Prostate gland (tissue), 2 donors: ENCODE measurements around the gene ATG2A. TPM values are rescaled to one million over a fixed set of nuclear protein-coding genes. Genes with fewer than 3 reads are reported as not detected.

Experiments
- DNase-seq: peaks from one replicate; pipeline ENCODE4 v3.0.0-alpha.2; 2019; ENCODE audit warnings: low spot score
- H3K27ac ChIP-seq, 2 donors: fragments of 200-600 bp; sonication (generic); 2 replicates each; pipeline ENCODE4 v1.5.1; 2017 to 2019
- H3K27me3 ChIP-seq: fragments of 200-600 bp; sonication (generic); replicated peaks from 2 replicates; pipeline ENCODE4 v1.5.1; 2019; ENCODE audit not compliant: insufficient read depth
- H3K36me3 ChIP-seq, 2 donors: fragments of 200-600 bp; sonication (generic); 1 replicate in 1 of 2; 2 replicates in 1 of 2; pipeline versions ENCODE4 v1.5.1 to v1.8.1; 2017 to 2019
- H3K4me1 ChIP-seq: fragments of 200-600 bp; sonication (generic); replicated peaks from 2 replicates; pipeline ENCODE4 v1.5.1; 2019
- H3K4me3 ChIP-seq, 2 donors: fragments of 200-600 bp; sonication (generic); 2 replicates each; pipeline ENCODE4 v1.5.1; 2017 to 2019
- H3K9me3 ChIP-seq: fragments of 200-600 bp; sonication (generic); 2 replicates; pipeline ENCODE4 v1.5.1; 2017
- POLR2A ChIP-seq: fragments of 450-650 bp; IDR thresholded peaks from one replicate; pipeline ENCODE4 v1.6.1; 2016; ENCODE audit warnings: antibody characterized with exemption, mild to moderate bottlenecking
- POLR2AphosphoS5 ChIP-seq: sonication (generic); formaldehyde crosslinking; IDR thresholded peaks from one replicate; pipeline ENCODE4 v1.6.1; 2017; ENCODE audit warnings: antibody characterized with exemption
- WGBS: methylation state at CpG from one replicate; pipeline ENCODE4 v1.1.5; 2018; 5-methylcytosine and 5-hydroxymethylcytosine counted together
- intact Hi-C: fragments of 100-400 bp; cut with DNase I; formaldehyde crosslinking; loops from one replicate; pipeline ENCODE4 v1.14.2; 2022
- total RNA-seq, 2 donors: library from RNA; depleted of rRNA; stranded (reverse); fragments of >200 nt; gene quantifications; one replicate each; pipeline ENCODE4 v1.1.0, GENCODE V29; 2016
- TF ChIP-seq, protein P1 (sequence below), 4 experiments: fragments of 200-600 bp in 2 of 4; fragments of 450-650 bp in 2 of 4; sonication (generic) in 2 of 4; IDR thresholded peaks; 1 replicate in 3 of 4; 2 replicates in 1 of 4; pipeline ENCODE4 v1.5.1; 2016 to 2019; ENCODE audit warnings: antibody characterized with exemption in 4 of 4, mild to moderate bottlenecking in 2 of 4, moderate library complexity in 2 of 4

ATG2A gene
- total RNA-seq, 2 donors from 2014 or later = 38.4 to 66.1 TPM

DNA sequence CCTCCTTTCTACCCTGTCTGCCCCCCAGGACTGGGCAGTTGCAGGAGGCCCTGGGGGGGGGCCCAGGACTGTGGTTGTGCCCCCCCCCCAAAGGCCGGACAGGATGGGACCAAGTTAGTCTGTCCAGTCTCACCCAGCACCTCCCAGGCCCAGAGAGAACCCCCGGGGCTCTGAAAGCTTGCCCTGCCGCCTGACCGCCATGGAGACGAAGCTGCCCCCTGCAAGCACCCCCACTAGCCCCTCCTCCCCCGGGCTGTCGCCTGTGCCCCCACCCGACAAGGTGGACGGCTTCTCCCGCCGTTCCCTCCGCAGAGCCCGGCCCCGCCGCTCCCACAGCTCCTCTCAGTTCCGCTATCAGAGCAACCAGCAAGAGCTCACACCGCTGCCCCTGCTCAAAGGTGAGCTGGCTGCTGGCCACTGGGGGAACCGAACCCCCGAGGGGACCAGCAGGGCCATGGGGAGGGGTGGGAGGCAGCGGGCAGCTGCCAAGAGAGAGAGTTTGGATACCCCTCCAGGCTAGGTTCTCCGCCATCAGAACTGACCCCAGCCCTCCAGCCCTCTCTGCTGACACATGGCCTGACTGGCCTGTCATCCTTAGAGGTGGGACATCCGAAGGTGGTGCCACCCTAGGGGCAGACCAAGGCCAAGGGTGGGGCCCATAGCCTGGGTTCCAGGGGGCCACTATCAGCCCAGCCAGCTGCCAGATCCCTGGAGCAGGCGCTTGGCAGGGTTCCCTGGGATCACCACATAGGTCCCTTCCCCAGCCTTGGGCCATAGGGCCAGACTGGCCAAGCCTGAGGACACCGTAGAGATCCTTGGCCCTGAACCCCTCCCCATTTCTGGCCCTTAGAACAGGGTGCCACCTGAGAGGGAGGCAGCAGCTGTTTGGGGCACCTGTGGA lies 8.8 kb upstream of the ATG2A start:
- Histone ChIP-seq H3K4me1 (peaks cover 7% of the 10 kb centered on the region), H3K27ac (no peak overlapping the region), H3K36me3 (peaks cover 0 to under 1% of the 10 kb centered on the region in 2 donors), H3K4me3 (peak overlapping the region; percentile 97 to 98), H3K9me3 (no peaks in the 10 kb centered on the region), H3K27me3 (no peaks in the 10 kb centered on the region)
- 60% methylated on average over 19 of the region's 24 CpGs for WGBS
- no peak for TF ChIP-seq POLR2A
- no peak for TF ChIP-seq POLR2AphosphoS5
- intact Hi-C loops = no loop called here
- DNase-seq = no peak

DNA sequence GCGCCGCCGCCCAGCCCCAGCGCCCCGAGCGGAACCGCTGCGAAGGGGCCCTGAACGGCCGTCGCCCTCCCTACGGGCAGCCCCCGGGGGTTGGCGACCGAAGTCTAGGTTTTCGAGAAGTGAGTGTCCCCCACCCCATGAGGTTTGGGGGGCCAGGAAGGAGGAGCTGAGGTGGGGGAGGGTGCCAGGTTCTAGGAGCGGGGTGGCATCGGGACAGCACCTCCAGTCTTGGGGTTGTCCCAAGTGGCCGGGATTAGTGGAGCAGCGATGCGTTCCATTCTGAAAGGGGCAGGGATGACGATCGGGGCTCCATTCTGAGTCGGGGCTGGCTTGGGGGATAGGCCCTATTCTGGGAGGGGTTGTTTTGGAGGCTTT lies 7.9 kb upstream of the ATG2A start:
- no peaks in the 10 kb centered on the region for H3K9me3 ChIP-seq
- peak overlapping the region; percentile 97 to 98 for H3K4me3 ChIP-seq
- intact Hi-C loops = no loop called here
- 1% methylated on average over 24 of the region's 24 CpGs for WGBS
- no peaks in the 10 kb centered on the region for H3K36me3 ChIP-seq
- no peaks in the 10 kb centered on the region for H3K27me3 ChIP-seq
- TF ChIP-seq, protein P1, sequence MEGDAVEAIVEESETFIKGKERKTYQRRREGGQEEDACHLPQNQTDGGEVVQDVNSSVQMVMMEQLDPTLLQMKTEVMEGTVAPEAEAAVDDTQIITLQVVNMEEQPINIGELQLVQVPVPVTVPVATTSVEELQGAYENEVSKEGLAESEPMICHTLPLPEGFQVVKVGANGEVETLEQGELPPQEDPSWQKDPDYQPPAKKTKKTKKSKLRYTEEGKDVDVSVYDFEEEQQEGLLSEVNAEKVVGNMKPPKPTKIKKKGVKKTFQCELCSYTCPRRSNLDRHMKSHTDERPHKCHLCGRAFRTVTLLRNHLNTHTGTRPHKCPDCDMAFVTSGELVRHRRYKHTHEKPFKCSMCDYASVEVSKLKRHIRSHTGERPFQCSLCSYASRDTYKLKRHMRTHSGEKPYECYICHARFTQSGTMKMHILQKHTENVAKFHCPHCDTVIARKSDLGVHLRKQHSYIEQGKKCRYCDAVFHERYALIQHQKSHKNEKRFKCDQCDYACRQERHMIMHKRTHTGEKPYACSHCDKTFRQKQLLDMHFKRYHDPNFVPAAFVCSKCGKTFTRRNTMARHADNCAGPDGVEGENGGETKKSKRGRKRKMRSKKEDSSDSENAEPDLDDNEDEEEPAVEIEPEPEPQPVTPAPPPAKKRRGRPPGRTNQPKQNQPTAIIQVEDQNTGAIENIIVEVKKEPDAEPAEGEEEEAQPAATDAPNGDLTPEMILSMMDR (IDR thresholded peaks at IDR 0.05) = no peak
- TF ChIP-seq POLR2A = no peak
- no peak for TF ChIP-seq POLR2AphosphoS5
- H3K4me1 ChIP-seq = peaks cover 7% of the 10 kb centered on the region
- DNase-seq = no peak
- H3K27ac ChIP-seq = peak overlapping the region; percentile 91 to 96

DNA sequence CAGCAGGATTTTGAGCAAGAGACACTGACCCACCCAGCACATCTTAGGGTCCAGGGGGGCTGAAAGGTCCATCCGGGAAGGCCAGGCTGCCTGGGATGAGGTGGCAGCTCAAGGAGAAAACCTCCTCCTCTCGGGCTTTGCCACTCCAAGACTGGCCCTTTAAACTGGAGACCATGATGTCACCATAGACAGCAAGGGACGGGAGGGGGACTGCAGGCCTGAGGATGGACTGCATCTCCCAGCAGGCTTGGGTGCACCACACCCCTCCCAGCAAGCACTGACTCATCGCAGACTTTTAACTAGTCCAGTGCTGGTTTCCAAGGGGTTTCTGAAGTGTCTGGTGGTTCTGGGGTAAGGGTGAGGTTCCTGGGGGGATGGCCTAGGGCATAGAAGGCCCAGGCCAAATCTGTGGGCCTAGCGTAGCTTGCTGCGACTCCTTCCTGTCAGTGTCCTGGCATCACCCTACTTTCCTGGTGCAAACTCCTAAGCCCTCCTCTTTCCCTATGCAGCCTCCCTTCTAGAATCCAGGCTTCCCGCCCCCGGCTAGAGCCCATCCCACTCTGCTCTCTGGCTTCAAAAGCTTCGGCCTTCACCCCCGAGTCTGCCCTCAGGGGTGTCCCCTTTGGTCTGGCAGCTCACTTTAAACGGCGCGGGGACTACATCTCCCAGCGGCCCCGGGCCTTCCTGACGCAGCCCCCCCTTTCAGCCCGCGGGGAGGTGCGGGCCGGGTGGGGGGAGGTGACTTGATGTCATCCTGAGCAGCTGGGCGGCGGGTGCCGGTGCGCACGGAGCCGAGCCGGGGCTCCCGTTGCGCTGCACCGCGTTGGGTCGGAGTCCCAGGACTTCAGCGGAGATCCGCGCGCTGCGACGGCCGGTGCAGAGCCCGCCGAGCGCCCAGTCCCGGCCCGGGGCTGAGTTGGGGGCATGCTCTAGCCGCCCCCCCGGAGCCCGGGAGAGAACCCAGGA lies 7.2 kb upstream of the ATG2A start, which contains the start of gene PPP2R5B:
PPP2R5B (plus strand) TSS at position 746 of the 966 bp plus-strand sequence. CDS start 1,046 bp downstream, outside the sequence.
- Histone ChIP-seq H3K9me3 (no peaks in the 10 kb centered on the region), H3K4me3 (peak within 1 kb of the TSS; percentile 97 to 98), H3K27ac (peak within 1 kb of the TSS; percentile 91 to 96), H3K36me3 (no peaks in the 10 kb centered on the region), H3K4me1 (peaks cover 7% of the 10 kb centered on the region), H3K27me3 (no peaks in the 10 kb centered on the region)
- TF ChIP-seq POLR2AphosphoS5 (peak; percentile 89), POLR2A (peak; percentile 78)
- TF ChIP-seq, protein P1 (IDR thresholded peaks at IDR 0.05) = peak in 2 of 4 experiments; percentile 12 to 31
- DNase-seq = peak; percentile 93
- intact Hi-C loops = no loop called here
- 2% methylated on average over 47 of the region's 47 CpGs for WGBS

- intact Hi-C loops = no loop called here
- no peaks in the 10 kb centered on the region for H3K9me3 ChIP-seq
- H3K4me1 ChIP-seq = peaks cover 10% of the 10 kb centered on the region
- no peak overlapping the region for H3K4me3 ChIP-seq
- TF ChIP-seq POLR2AphosphoS5 (no peak), POLR2A (no peak)
- TF ChIP-seq, protein P1 (IDR thresholded peaks at IDR 0.05) = no peak
- no peak for DNase-seq
- H3K27me3 ChIP-seq = no peaks in the 10 kb centered on the region
- no peak overlapping the region for H3K27ac ChIP-seq
- 93% methylated on average over 11 of the region's 11 CpGs for WGBS
- H3K36me3 ChIP-seq = no peaks in the 10 kb centered on the region
Observed at GRCh38 chr11:64923151-64923661, 6.2 kb upstream of the ATG2A start.

DNA sequence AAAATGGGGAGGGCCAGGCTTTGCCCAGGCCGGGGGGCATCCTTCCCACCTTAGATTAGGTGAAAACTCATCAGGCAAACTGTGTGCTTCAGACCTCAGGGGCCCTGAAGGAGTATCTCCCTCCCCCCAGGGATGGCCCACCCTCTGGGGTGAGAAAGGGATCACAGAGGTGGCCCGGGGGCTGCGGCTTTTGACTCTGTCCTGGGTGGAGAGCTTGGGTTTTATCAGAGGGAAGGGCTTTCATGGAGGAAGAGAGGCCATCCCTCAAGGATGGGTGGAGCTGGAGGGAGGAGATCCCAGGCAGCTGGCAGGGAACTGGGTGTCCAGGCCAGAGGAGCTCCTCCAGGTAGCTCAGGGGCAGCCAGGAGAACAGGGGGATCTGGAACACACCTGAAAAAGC lies 4.4 kb upstream of the ATG2A start:
- TF ChIP-seq POLR2AphosphoS5 (no peak), POLR2A (no peak)
- TF ChIP-seq, protein P1 (IDR thresholded peaks at IDR 0.05) = no peak
- Histone ChIP-seq H3K4me3 (no peak overlapping the region), H3K4me1 (peaks cover 12% of the 10 kb centered on the region), H3K27me3 (no peaks in the 10 kb centered on the region), H3K9me3 (no peaks in the 10 kb centered on the region), H3K27ac (no peak overlapping the region), H3K36me3 (no peaks in the 10 kb centered on the region)
- WGBS = 48% methylated on average over 3 of the region's 3 CpGs
- no peak for DNase-seq
- intact Hi-C loops = no loop called here
